ENCODE data around the gene LRRC15.

Gene LRRC15

GRCh38 chr3:194379231-194379630, 9.7 kb upstream of the LRRC15 start:
- H3K4me2 ChIP-seq (ENCODE audit: low read depth, low read length, poor library complexity, severe bottlenecking): no peak overlapping the region
- no peaks in the 10 kb centered on the region for H3K27me3 ChIP-seq (ENCODE audit: low read length)
- no peak overlapping the region for H3K9ac ChIP-seq (ENCODE audit: low read length)
- H3K4me3 ChIP-seq (ENCODE audit: insufficient read depth, low read length, poor library complexity, severe bottlenecking): no peak overlapping the region
- no peaks in the 10 kb centered on the region for H4K20me1 ChIP-seq (ENCODE audit: low read depth, low read length)
- H3K9me3 ChIP-seq (ENCODE audit: insufficient read depth, low read length): no peaks in the 10 kb centered on the region
- H3K9me2 ChIP-seq (replicated peaks; ENCODE audit: insufficient read depth, low read length): no peaks in the 10 kb centered on the region
- no peaks in the 10 kb centered on the region for H3K79me2 ChIP-seq (ENCODE audit: insufficient read depth, low read length)
- TF ChIP-seq EZH2phosphoT487 (conservative IDR thresholded peaks at IDR 0.05; ENCODE audit: low read length): no peak
- TF ChIP-seq, protein P1, sequence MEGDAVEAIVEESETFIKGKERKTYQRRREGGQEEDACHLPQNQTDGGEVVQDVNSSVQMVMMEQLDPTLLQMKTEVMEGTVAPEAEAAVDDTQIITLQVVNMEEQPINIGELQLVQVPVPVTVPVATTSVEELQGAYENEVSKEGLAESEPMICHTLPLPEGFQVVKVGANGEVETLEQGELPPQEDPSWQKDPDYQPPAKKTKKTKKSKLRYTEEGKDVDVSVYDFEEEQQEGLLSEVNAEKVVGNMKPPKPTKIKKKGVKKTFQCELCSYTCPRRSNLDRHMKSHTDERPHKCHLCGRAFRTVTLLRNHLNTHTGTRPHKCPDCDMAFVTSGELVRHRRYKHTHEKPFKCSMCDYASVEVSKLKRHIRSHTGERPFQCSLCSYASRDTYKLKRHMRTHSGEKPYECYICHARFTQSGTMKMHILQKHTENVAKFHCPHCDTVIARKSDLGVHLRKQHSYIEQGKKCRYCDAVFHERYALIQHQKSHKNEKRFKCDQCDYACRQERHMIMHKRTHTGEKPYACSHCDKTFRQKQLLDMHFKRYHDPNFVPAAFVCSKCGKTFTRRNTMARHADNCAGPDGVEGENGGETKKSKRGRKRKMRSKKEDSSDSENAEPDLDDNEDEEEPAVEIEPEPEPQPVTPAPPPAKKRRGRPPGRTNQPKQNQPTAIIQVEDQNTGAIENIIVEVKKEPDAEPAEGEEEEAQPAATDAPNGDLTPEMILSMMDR (IDR thresholded peaks at IDR 0.05; ENCODE audit: insufficient read depth, low read length, poor library complexity, severe bottlenecking): no peak
- no peaks in the 10 kb centered on the region for H3K36me3 ChIP-seq (ENCODE audit: low read length)
- H3F3A ChIP-seq (ENCODE audit: insufficient read depth): no peaks in the 10 kb centered on the region
- no peak overlapping the region for H2AFZ ChIP-seq (ENCODE audit: low read depth, low read length, severe bottlenecking)
- no peak overlapping the region for H3K27ac ChIP-seq (ENCODE audit: low read depth, low read length)

GRCh38 chr3:194377708-194378107, 8.2 kb upstream of the LRRC15 start:
- no peaks in the 10 kb centered on the region for H3K9me3 ChIP-seq (ENCODE audit: insufficient read depth, low read length)
- H2AFZ ChIP-seq (ENCODE audit: low read depth, low read length, severe bottlenecking): no peak overlapping the region
- H3K4me3 ChIP-seq (ENCODE audit: insufficient read depth, low read length, poor library complexity, severe bottlenecking): no peak overlapping the region
- H3K27ac ChIP-seq (ENCODE audit: low read depth, low read length): no peak overlapping the region
- no peaks in the 10 kb centered on the region for H3K36me3 ChIP-seq (ENCODE audit: low read length)
- H4K20me1 ChIP-seq (ENCODE audit: low read depth, low read length): no peaks in the 10 kb centered on the region
- no peaks in the 10 kb centered on the region for H3K79me2 ChIP-seq (ENCODE audit: insufficient read depth, low read length)
- H3F3A ChIP-seq (ENCODE audit: insufficient read depth): no peaks in the 10 kb centered on the region
- H3K27me3 ChIP-seq (ENCODE audit: low read length): no peaks in the 10 kb centered on the region
- no peaks in the 10 kb centered on the region for H3K9me2 ChIP-seq (replicated peaks; ENCODE audit: insufficient read depth, low read length)
- TF ChIP-seq, protein P1 (IDR thresholded peaks at IDR 0.05; ENCODE audit: insufficient read depth, low read length, poor library complexity, severe bottlenecking): no peak
- no peak overlapping the region for H3K9ac ChIP-seq (ENCODE audit: low read length)
- H3K4me2 ChIP-seq (ENCODE audit: low read depth, low read length, poor library complexity, severe bottlenecking): no peak overlapping the region

DNA sequence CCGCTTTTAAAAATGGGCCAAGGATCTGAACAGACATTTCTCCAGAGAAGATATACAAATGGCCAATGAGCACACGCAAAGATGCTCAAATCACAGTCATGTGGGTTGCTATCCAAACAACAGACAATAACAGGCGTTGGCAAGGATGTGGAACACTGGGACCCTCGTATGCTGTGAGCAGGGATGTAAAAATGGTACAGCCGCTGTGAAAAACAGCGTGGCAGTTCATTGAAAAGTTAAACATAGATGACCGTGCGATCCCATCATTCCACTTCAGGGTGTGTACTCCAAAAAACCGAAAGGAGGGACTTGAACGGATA, 6.7 kb upstream of the LRRC15 start:
- H3K4me2 ChIP-seq (ENCODE audit: low read depth, low read length, poor library complexity, severe bottlenecking): no peak overlapping the region
- H3K79me2 ChIP-seq (ENCODE audit: insufficient read depth, low read length): no peaks in the 10 kb centered on the region
- no peak overlapping the region for H3K9ac ChIP-seq (ENCODE audit: low read length)
- no peaks in the 10 kb centered on the region for H3K36me3 ChIP-seq (ENCODE audit: low read length)
- no peak overlapping the region for H2AFZ ChIP-seq (ENCODE audit: low read depth, low read length, severe bottlenecking)
- no peaks in the 10 kb centered on the region for H3F3A ChIP-seq (ENCODE audit: insufficient read depth)
- no peaks in the 10 kb centered on the region for H3K9me2 ChIP-seq (replicated peaks; ENCODE audit: insufficient read depth, low read length)
- TF ChIP-seq EZH2phosphoT487 (conservative IDR thresholded peaks at IDR 0.05; ENCODE audit: low read length): no peak
- TF ChIP-seq, protein P1 (IDR thresholded peaks at IDR 0.05; ENCODE audit: insufficient read depth, low read length, poor library complexity, severe bottlenecking): no peak
- no peaks in the 10 kb centered on the region for H3K9me3 ChIP-seq (ENCODE audit: insufficient read depth, low read length)
- H4K20me1 ChIP-seq (ENCODE audit: low read depth, low read length): no peaks in the 10 kb centered on the region
- no peaks in the 10 kb centered on the region for H3K27me3 ChIP-seq (ENCODE audit: low read length)
- H3K4me3 ChIP-seq (ENCODE audit: insufficient read depth, low read length, poor library complexity, severe bottlenecking): no peak overlapping the region
- H3K27ac ChIP-seq (ENCODE audit: low read depth, low read length): no peak overlapping the region
